ENCODE measurements around the gene SEMA5A.

Gene SEMA5A

GRCh38 chr5:9545136-9545991 is 511 bp downstream of the SEMA5A start:
- no peak for DNase-seq

GRCh38 chr5:9544502-9545135 is 1.3 kb downstream of the SEMA5A start:
- no peak for DNase-seq

GRCh38 chr5:9544056-9544455 is 1.8 kb downstream of the SEMA5A start:
- DNase-seq: no peak

- no peak for DNase-seq
Observed at GRCh38 chr5:9543311-9543920, 2.5 kb downstream of the SEMA5A start.

- DNase-seq: no peak
Observed at GRCh38 chr5:9540791-9541190, 5.1 kb downstream of the SEMA5A start.

- no peak for DNase-seq
Observed at GRCh38 chr5:9538504-9538903, 7.4 kb downstream of the SEMA5A start.

- DNase-seq: no peak
Observed at GRCh38 chr5:9537223-9538141, 8.4 kb downstream of the SEMA5A start.

GRCh38 chr5:9536717-9537116 is 9.2 kb downstream of the SEMA5A start:
- no peak for DNase-seq

- DNase-seq: no peak
Observed at GRCh38 chr5:9534881-9535517, 10.9 kb downstream of the SEMA5A start.

GRCh38 chr5:9533562-9534364 is 12.1 kb downstream of the SEMA5A start:
- DNase-seq: no peak

GRCh38 chr5:9533096-9533495 is 12.8 kb downstream of the SEMA5A start:
- no peak for DNase-seq

GRCh38 chr5:9529513-9529912 is 16.4 kb downstream of the SEMA5A start:
- DNase-seq: no peak

- no peak for DNase-seq
Observed at GRCh38 chr5:9529041-9529480, 16.8 kb downstream of the SEMA5A start.

- DNase-seq: no peak
Observed at GRCh38 chr5:9524941-9525340, 20.9 kb downstream of the SEMA5A start.

- DNase-seq: no peak
Observed at GRCh38 chr5:9523090-9523823, 22.6 kb downstream of the SEMA5A start.

- DNase-seq: no peak
Observed at GRCh38 chr5:9519537-9519936, 26.3 kb downstream of the SEMA5A start.

GRCh38 chr5:9516591-9516990 is 29.3 kb downstream of the SEMA5A start:
- no peak for DNase-seq

GRCh38 chr5:9515436-9515835 is 30.4 kb downstream of the SEMA5A start:
- no peak for DNase-seq

GRCh38 chr5:9514968-9515367 is 30.9 kb downstream of the SEMA5A start:
- DNase-seq: no peak

- DNase-seq: no peak
Observed at GRCh38 chr5:9513827-9514226, 32.0 kb downstream of the SEMA5A start.

GRCh38 chr5:9512457-9512856 is 33.4 kb downstream of the SEMA5A start:
- no peak for DNase-seq
